HepG2 (cell line): ENCODE results near the gene PRPSAP1. TPM values are rescaled to one million over a fixed set of nuclear protein-coding genes. Genes with fewer than 3 reads are reported as not detected.

Experiments used
- ATF2 ChIP-seq: sonication (generic); formaldehyde crosslinking; IDR thresholded peaks from 2 replicates; pipeline ENCODE4 v1.4.0; 2020; ENCODE audit warnings: missing genetic modification reagents
- CENPBD1 ChIP-seq: sonication (generic); formaldehyde crosslinking; IDR thresholded peaks from 2 replicates; pipeline ENCODE4 v1.8.0; 2022; ENCODE audit warnings: missing genetic modification reagents, low read depth, mild to moderate bottlenecking, borderline replicate concordance
- EP300 ChIP-seq, 3 experiments: sonication (generic) in 1 of 3; formaldehyde crosslinking in 1 of 3; IDR thresholded peaks; 2 replicates each; pipeline versions ENCODE4 v1.5.1 to v1.6.1; 2011 to 2020; ENCODE audit warnings: low read depth in 2 of 3, low read length in 2 of 3, borderline replicate concordance in 1 of 3, improper control_type of control experiment in 1 of 3, mild to moderate bottlenecking in 1 of 3, missing genetic modification reagents in 1 of 3, moderate library complexity in 1 of 3
- ERF ChIP-seq: IDR thresholded peaks from 2 replicates; pipeline ENCODE4 v1.6.1; 2018; ENCODE audit warnings: missing biosample characterization, missing genetic modification reagents
- GATA4 ChIP-seq: sonication (generic); IDR thresholded peaks from 2 replicates; pipeline ENCODE4 v1.6.1; 2016; ENCODE audit warnings: antibody characterized with exemption, low read depth, borderline replicate concordance
- GATAD2A ChIP-seq: IDR thresholded peaks from 2 replicates; pipeline ENCODE4 v1.6.1; 2016
- GFI1 ChIP-seq: sonication (generic); formaldehyde crosslinking; IDR thresholded peaks from 2 replicates; pipeline ENCODE4 v1.5.0; 2020; ENCODE audit warnings: missing genetic modification reagents, mild to moderate bottlenecking, borderline replicate concordance
- HOMEZ ChIP-seq: IDR thresholded peaks from 2 replicates; pipeline ENCODE4 v1.6.1; 2016; ENCODE audit warnings: low read depth
- MAX ChIP-seq: IDR thresholded peaks from 2 replicates; pipeline ENCODE4 v1.6.1; 2012; ENCODE audit warnings: inconsistent platforms
- MED1 ChIP-seq: sonication (generic); formaldehyde crosslinking; IDR thresholded peaks from 2 replicates; pipeline ENCODE4 v1.4.0; 2020; ENCODE audit warnings: missing genetic modification reagents
- MXD3 ChIP-seq: IDR thresholded peaks from 2 replicates; pipeline ENCODE4 v1.6.1; 2016; ENCODE audit warnings: mild to moderate bottlenecking, missing biosample characterization, missing genetic modification reagents
- PHB2 ChIP-seq: fragments of 450-650 bp; IDR thresholded peaks from 2 replicates; pipeline ENCODE4 v1.6.1; 2018; ENCODE audit not compliant: partially characterized antibody
- POLR2G ChIP-seq: fragments of 200-400 bp; formaldehyde crosslinking; IDR thresholded peaks from 2 replicates; pipeline ENCODE4 v1.6.1; 2018; ENCODE audit warnings: mild to moderate bottlenecking, low read depth, low read length, moderate library complexity
- SNAPC4 ChIP-seq: sonication (generic); formaldehyde crosslinking; IDR thresholded peaks from 2 replicates; pipeline ENCODE4 v1.4.0; 2020; ENCODE audit warnings: mild to moderate bottlenecking, missing genetic modification reagents
- THYN1 ChIP-seq: sonication (generic); formaldehyde crosslinking; IDR thresholded peaks from 2 replicates; pipeline ENCODE4 v1.8.1; 2023; ENCODE audit warnings: low read depth, mild to moderate bottlenecking, moderate library complexity, missing genetic modification reagents, borderline replicate concordance
- ZFP37 ChIP-seq: sonication (generic); formaldehyde crosslinking; IDR thresholded peaks from 2 replicates; pipeline ENCODE4 v1.4.0; 2020; ENCODE audit warnings: missing genetic modification reagents, borderline replicate concordance
- ZNF274 ChIP-seq: sonication (generic); formaldehyde crosslinking; IDR thresholded peaks from 2 replicates; pipeline ENCODE4 v1.5.1; 2020; ENCODE audit warnings: mild to moderate bottlenecking, missing genetic modification reagents
- ZNF703 ChIP-seq: sonication (generic); formaldehyde crosslinking; IDR thresholded peaks from 2 replicates; pipeline ENCODE4 v1.5.1; 2020; ENCODE audit warnings: missing genetic modification reagents, mild to moderate bottlenecking, moderate library complexity, borderline replicate concordance
- polyA plus RNA-seq, 8 experiments: library from polyadenylated mRNA; depleted of rRNA in 3 of 8; stranded (reverse) in 7 of 8; unstranded in 1 of 8; fragments of >200 nt; fragmentation: Illumina TruSeq in 4 of 8; extraction: Trizol in 4 of 8; gene quantifications; 2 replicates each; pipeline versions ENCODE4 v1.2.1 to v1.2.3, GENCODE V29; 2011 to 2016; ENCODE audit warnings: low read depth in 4 of 8, missing spikeins in 1 of 8, mixed read lengths in 1 of 8; ENCODE audit not compliant: insufficient read depth in 1 of 8
- total RNA-seq, 5 experiments: library from RNA; depleted of rRNA; stranded (reverse); fragments of >200 nt; fragmentation: Illumina TruSeq; extraction: Trizol; gene quantifications; 2 replicates each; pipeline ENCODE4 v1.2.3, GENCODE V29; 2016; ENCODE audit warnings: low read depth in 1 of 5

Gene PRPSAP1
- total and polyA plus RNA-seq, 2 of the 13 experiments (the other 11 are each of a cell fraction or from before 2014, with no cell fraction given): 91.1 to 314 TPM

GRCh38 chr17:76357597-76358158 is 4.0 kb upstream of the PRPSAP1 start (continued):
- TF ChIP-seq MED1 (0 out of 2 replicates have a peak, but pooled peaks have one; percentile 37), GATA4 (peak; percentile 87), SNAPC4 (CRISPR knock-in tag) (peak; percentile 99), THYN1 (no peak), PHB2 (no peak), MAX (peak; percentile 67), GATAD2A (no peak), MXD3 (CRISPR knock-in tag) (0 out of 2 replicates have a peak, but pooled peaks have one; percentile 51), ZNF274 (CRISPR knock-in tag) (no peak), ZNF703 (no peak), HOMEZ (CRISPR knock-in tag) (no peak), EP300 (IDR thresholded peaks at IDR 0.05; ENCODE audit: low read depth in 2 of 2, low read length in 2 of 2) (no peak), EP300 (CRISPR knock-in tag; IDR thresholded peaks at IDR 0.05; ENCODE audit: borderline replicate concordance) (peak; percentile 13; the same call in 1 of the 2 replicates), ERF (peak; percentile 36; the same call in 1 of the 2 replicates), POLR2G (peak; percentile 82), ZFP37 (no peak), GFI1 (0 out of 2 replicates have a peak, but pooled peaks have one; percentile 21), ATF2 (CRISPR knock-in tag) (no peak), CENPBD1 (CRISPR knock-in tag) (0 out of 2 replicates have a peak, but pooled peaks have one; percentile 33)
